Measurements from ENCODE around the gene ADCY2.

DNA sequence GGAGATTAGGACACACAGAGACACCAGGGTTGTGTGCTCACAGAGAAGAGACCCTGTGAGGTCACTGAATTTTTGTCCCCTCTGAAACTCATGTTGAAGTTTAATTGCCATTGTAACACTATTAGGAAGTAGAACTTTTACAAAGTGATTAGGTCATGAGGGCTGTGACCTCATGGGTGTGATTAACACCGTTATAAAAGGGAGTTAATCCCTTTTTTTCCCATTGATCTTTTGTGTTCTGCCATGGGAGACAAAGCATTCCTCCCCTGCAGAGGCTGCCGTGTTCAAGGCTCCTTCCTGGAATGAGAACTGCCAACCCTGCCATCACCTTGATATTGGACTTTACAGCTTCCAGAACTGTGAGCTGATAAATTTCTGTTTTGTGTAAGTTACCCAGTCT, 221.0 kb downstream of the ADCY2 start:
- TF ChIP-seq, protein P1, sequence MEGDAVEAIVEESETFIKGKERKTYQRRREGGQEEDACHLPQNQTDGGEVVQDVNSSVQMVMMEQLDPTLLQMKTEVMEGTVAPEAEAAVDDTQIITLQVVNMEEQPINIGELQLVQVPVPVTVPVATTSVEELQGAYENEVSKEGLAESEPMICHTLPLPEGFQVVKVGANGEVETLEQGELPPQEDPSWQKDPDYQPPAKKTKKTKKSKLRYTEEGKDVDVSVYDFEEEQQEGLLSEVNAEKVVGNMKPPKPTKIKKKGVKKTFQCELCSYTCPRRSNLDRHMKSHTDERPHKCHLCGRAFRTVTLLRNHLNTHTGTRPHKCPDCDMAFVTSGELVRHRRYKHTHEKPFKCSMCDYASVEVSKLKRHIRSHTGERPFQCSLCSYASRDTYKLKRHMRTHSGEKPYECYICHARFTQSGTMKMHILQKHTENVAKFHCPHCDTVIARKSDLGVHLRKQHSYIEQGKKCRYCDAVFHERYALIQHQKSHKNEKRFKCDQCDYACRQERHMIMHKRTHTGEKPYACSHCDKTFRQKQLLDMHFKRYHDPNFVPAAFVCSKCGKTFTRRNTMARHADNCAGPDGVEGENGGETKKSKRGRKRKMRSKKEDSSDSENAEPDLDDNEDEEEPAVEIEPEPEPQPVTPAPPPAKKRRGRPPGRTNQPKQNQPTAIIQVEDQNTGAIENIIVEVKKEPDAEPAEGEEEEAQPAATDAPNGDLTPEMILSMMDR (IDR thresholded peaks at IDR 0.05): no peak
- TF ChIP-seq POLR2A (IDR thresholded peaks at IDR 0.05): no peak

Measured in heart left ventricle (tissue), 13 donors.